Measurements from ENCODE around the gene STRN.

STRN gene

GRCh38 chr2:36964496-36965058 is 1.8 kb downstream of the STRN start:
- DNase-seq (ENCODE audit: low read depth in 1 of 2, low spot score in 1 of 2), result no peak

GRCh38 chr2:36963734-36964133 is 2.6 kb downstream of the STRN start:
- no peak for TF ChIP-seq SPI1 (IDR thresholded peaks at IDR 0.05; ENCODE audit: borderline replicate concordance, low read depth)
- no peak for TF ChIP-seq CTCF (IDR thresholded peaks at IDR 0.05; ENCODE audit: insufficient read depth, low read length)
- TF ChIP-seq REST (IDR thresholded peaks at IDR 0.05; ENCODE audit: insufficient replicate concordance, low read depth), result no peak
- no peak for TF ChIP-seq GABPA (IDR thresholded peaks at IDR 0.05; ENCODE audit: low read depth)
- no peak for TF ChIP-seq POLR2AphosphoS5 (IDR thresholded peaks at IDR 0.05; ENCODE audit: low read depth)
- no peak for DNase-seq (ENCODE audit: low read depth in 1 of 2, low spot score in 1 of 2)
- no peak overlapping the region for H3K27ac ChIP-seq (replicated peaks)
- H3K4me3 ChIP-seq (replicated peaks; ENCODE audit: insufficient read depth, low read length), result no peak overlapping the region
- no peaks in the 10 kb centered on the region for H3K27me3 ChIP-seq (ENCODE audit: insufficient read depth, poor library complexity, severe bottlenecking)

More at GRCh38 chr2:36964496-36965058, 1.8 kb downstream of the STRN start:
- Histone ChIP-seq H3K27me3 (ENCODE audit: insufficient read depth, poor library complexity, severe bottlenecking) (no peaks in the 10 kb centered on the region), H3K27ac (replicated peaks) (peak overlapping the region; percentile 10; the same call in 1 of the 2 replicates), H3K4me3 (replicated peaks; ENCODE audit: insufficient read depth, low read length) (no peak overlapping the region)
- TF ChIP-seq GABPA (IDR thresholded peaks at IDR 0.05; ENCODE audit: low read depth) (no peak), SPI1 (IDR thresholded peaks at IDR 0.05; ENCODE audit: borderline replicate concordance, low read depth) (no peak), CTCF (IDR thresholded peaks at IDR 0.05; ENCODE audit: insufficient read depth, low read length) (no peak)

GRCh38 chr2:36963106-36963505 is 3.2 kb downstream of the STRN start:
- Histone ChIP-seq H3K27me3 (ENCODE audit: insufficient read depth, poor library complexity, severe bottlenecking) (no peaks in the 10 kb centered on the region), H3K27ac (replicated peaks) (no peak overlapping the region), H3K4me3 (replicated peaks; ENCODE audit: insufficient read depth, low read length) (no peak overlapping the region)
- DNase-seq (ENCODE audit: low read depth in 1 of 2, low spot score in 1 of 2), result no peak
- TF ChIP-seq SPI1 (IDR thresholded peaks at IDR 0.05; ENCODE audit: borderline replicate concordance, low read depth) (no peak), CTCF (IDR thresholded peaks at IDR 0.05; ENCODE audit: insufficient read depth, low read length) (no peak), GABPA (IDR thresholded peaks at IDR 0.05; ENCODE audit: low read depth) (no peak), REST (IDR thresholded peaks at IDR 0.05; ENCODE audit: insufficient replicate concordance, low read depth) (no peak), POLR2AphosphoS5 (IDR thresholded peaks at IDR 0.05; ENCODE audit: low read depth) (no peak)

- no peak for DNase-seq (ENCODE audit: low read depth in 1 of 2, low spot score in 1 of 2)
- no peak overlapping the region for H3K4me3 ChIP-seq (replicated peaks; ENCODE audit: insufficient read depth, low read length)
- no peak for TF ChIP-seq SPI1 (IDR thresholded peaks at IDR 0.05; ENCODE audit: borderline replicate concordance, low read depth)
- no peak for TF ChIP-seq POLR2AphosphoS5 (IDR thresholded peaks at IDR 0.05; ENCODE audit: low read depth)
- no peak for TF ChIP-seq CTCF (IDR thresholded peaks at IDR 0.05; ENCODE audit: insufficient read depth, low read length)
- TF ChIP-seq GABPA (IDR thresholded peaks at IDR 0.05; ENCODE audit: low read depth), result no peak
- TF ChIP-seq REST (IDR thresholded peaks at IDR 0.05; ENCODE audit: insufficient replicate concordance, low read depth), result no peak
- H3K27me3 ChIP-seq (ENCODE audit: insufficient read depth, poor library complexity, severe bottlenecking), result no peaks in the 10 kb centered on the region
- no peak overlapping the region for H3K27ac ChIP-seq (replicated peaks)
Measured at GRCh38 chr2:36960773-36961172, 5.6 kb downstream of the STRN start.

Data from HL-60 (cell line).